ENCODE results near the gene MESD.
A peak's percentile ranks its signal among the peaks of the same experiment; 100 is the strongest.

- TF ChIP-seq CTCF (IDR thresholded peaks at IDR 0.05) (peak; percentile 22 to 37 (median 32)), POLR2A (IDR thresholded peaks at IDR 0.05) (no peak)
These were observed 12.0 kb downstream of the MESD start for GRCh38 chr15:80977627-80978036.

Data from right lobe of liver (tissue), 4 donors.